ENCODE results near the gene ZBTB7B.
A peak's percentile ranks its signal among the peaks of the same experiment; 100 is the strongest.

Gene ZBTB7B

DNA sequence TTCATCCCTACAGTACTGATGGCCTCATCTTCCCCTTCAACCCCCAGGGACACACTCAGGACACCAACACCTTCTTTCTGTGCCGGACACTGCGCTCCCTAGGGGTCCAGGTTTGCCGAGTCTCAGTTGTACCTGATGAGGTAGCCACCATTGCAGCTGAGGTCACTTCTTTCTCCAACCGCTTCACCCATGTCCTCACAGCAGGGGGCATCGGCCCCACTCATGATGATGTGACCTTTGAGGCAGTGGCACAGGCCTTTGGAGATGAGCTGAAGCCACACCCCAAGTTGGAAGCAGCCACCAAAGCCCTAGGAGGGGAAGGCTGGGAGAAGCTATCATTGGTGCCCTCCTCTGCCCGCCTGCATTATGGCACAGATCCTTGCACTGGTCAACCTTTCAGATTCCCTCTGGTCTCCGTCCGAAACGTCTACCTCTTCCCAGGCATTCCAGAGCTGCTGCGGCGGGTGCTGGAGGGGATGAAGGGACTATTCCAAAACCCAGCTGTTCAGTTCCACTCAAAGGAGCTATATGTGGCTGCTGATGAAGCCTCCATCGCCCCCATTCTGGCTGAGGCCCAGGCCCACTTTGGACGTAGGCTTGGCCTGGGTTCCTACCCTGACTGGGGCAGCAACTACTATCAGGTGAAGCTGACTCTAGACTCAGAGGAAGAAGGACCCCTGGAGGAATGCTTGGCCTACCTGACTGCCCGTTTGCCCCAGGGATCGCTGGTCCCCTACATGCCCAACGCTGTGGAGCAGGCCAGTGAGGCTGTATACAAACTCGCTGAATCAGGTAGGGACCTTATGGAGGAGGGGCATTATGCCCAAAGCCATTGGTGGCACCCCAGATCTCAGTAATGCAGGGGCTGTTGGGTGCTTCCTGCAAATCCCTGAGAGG is 14.3 kb upstream of the ZBTB7B start:
- H2BK120ac ChIP-seq (ENCODE audit: low read depth, low read length), result no peak overlapping the region
- peaks cover 37 to 70% of the 10 kb centered on the region in 2 donors for H3K36me3 ChIP-seq (replicated peaks in 1 of 2; ENCODE audit: control insufficient read depth in 2 of 2, insufficient read depth in 2 of 2, low read length in 2 of 2)
- no peak overlapping the region for H3K18ac ChIP-seq (ENCODE audit: low read length)
- no peak overlapping the region for H2BK12ac ChIP-seq (ENCODE audit: low read length)
- no peak overlapping the region for H4K8ac ChIP-seq (ENCODE audit: low read depth, low read length)
- no peak overlapping the region for H4K91ac ChIP-seq (ENCODE audit: low read depth, low read length, poor library complexity)
- no peaks in the 10 kb centered on the region for H3K9me3 ChIP-seq (replicated peaks in 1 of 2; ENCODE audit: control insufficient read depth in 2 of 2, insufficient read depth in 1 of 2, low read depth in 1 of 2, low read length in 2 of 2)
- no peak overlapping the region for H2AFZ ChIP-seq (ENCODE audit: low read length)
- peaks cover 12% of the 10 kb centered on the region for H3K79me1 ChIP-seq (ENCODE audit: low read depth, low read length)
- H2BK5ac ChIP-seq (ENCODE audit: low read length), result no peak overlapping the region
- H3K9ac ChIP-seq (ENCODE audit: low read depth, low read length, poor library complexity), result no peak overlapping the region
- no CpG with 5 or more reads among the region's 17 CpGs for WGBS, 2 donors (ENCODE audit: extremely low coverage in 2 of 2, insufficient read length in 2 of 2, insufficient replicate concordance in 1 of 2)
- no peak overlapping the region for H2BK15ac ChIP-seq (ENCODE audit: low read length)
- H3K4me3 ChIP-seq (ENCODE audit: low read length in 2 of 2), result no peak overlapping the region
- H3K27me3 ChIP-seq (ENCODE audit: control insufficient read depth in 3 of 3, insufficient read depth in 3 of 3, low read depth in 1 of 3, low read length in 3 of 3), result no peaks in the 10 kb centered on the region
- no peak overlapping the region for H3K4me2 ChIP-seq (ENCODE audit: insufficient read depth, low read length, poor library complexity, severe bottlenecking)
- H3K4ac ChIP-seq (ENCODE audit: low read length), result no peak overlapping the region
- no peak overlapping the region for H3K14ac ChIP-seq (ENCODE audit: low read length)
- no peak overlapping the region for H2AK5ac ChIP-seq (ENCODE audit: low read depth, low read length)
- no peak overlapping the region for H3K23ac ChIP-seq (ENCODE audit: low read depth, low read length, poor library complexity)
- DNase-seq (ENCODE audit: low spot score), result no peak
- H3K27ac ChIP-seq (replicated peaks; ENCODE audit: low read length), result no peak overlapping the region
- peaks cover 5 to 10% of the 10 kb centered on the region in 2 donors for H3K4me1 ChIP-seq (ENCODE audit: control insufficient read depth in 2 of 2, insufficient read depth in 1 of 2, low read depth in 1 of 2, low read length in 2 of 2)

DNA sequence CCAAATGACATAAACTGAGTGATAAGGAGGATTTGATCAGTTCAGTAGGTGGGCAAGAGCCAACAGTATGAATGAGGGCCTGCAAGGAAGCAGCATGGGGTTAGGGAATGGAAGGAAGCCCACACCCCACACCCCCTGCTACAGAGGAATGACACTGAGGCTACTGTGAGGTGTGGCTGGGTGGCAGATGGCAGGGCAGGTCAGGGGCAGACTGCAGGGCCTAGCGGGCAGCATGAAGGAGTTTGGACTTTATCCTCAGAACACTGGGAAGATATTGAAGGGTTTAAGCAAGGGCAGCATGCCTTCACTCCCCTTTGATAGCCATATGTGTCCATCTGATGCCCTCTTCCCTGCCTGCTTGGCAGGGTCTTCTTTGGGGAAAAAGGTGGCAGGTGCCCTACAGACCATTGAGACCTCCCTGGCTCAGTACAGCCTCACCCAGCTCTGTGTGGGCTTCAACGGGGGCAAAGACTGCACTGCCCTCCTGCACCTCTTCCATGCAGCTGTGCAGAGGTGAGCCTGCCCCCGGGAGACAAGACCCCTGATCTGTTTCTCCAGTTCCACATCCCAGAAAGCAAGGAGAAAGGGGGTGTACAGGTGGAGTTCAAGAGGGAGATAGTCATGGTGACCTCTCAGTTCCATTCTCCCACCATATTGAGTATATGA is 13.3 kb upstream of the ZBTB7B start:
- Histone ChIP-seq H3K4ac (ENCODE audit: low read length) (no peak overlapping the region), H3K9me3 (replicated peaks in 1 of 2; ENCODE audit: control insufficient read depth in 2 of 2, insufficient read depth in 1 of 2, low read depth in 1 of 2, low read length in 2 of 2) (no peaks in the 10 kb centered on the region), H3K14ac (ENCODE audit: low read length) (no peak overlapping the region), H4K91ac (ENCODE audit: low read depth, low read length, poor library complexity) (no peak overlapping the region), H4K8ac (ENCODE audit: low read depth, low read length) (no peak overlapping the region), H3K27me3 (ENCODE audit: control insufficient read depth in 3 of 3, insufficient read depth in 3 of 3, low read depth in 1 of 3, low read length in 3 of 3) (no peaks in the 10 kb centered on the region), H3K36me3 (replicated peaks in 1 of 2; ENCODE audit: control insufficient read depth in 2 of 2, insufficient read depth in 2 of 2, low read length in 2 of 2) (peaks cover 38 to 73% of the 10 kb centered on the region in 2 donors), H2AK5ac (ENCODE audit: low read depth, low read length) (no peak overlapping the region), H3K23ac (ENCODE audit: low read depth, low read length, poor library complexity) (no peak overlapping the region), H3K79me1 (ENCODE audit: low read depth, low read length) (peaks cover 7% of the 10 kb centered on the region), H3K4me2 (ENCODE audit: insufficient read depth, low read length, poor library complexity, severe bottlenecking) (no peak overlapping the region), H2BK15ac (ENCODE audit: low read length) (no peak overlapping the region), H2BK120ac (ENCODE audit: low read depth, low read length) (no peak overlapping the region), H3K27ac (replicated peaks; ENCODE audit: low read length) (no peak overlapping the region), H2AFZ (ENCODE audit: low read length) (no peak overlapping the region), H3K4me3 (ENCODE audit: low read length in 2 of 2) (no peak overlapping the region), H2BK12ac (ENCODE audit: low read length) (no peak overlapping the region), H3K4me1 (ENCODE audit: control insufficient read depth in 2 of 2, insufficient read depth in 1 of 2, low read depth in 1 of 2, low read length in 2 of 2) (peaks cover 6% of the 10 kb centered on the region in 2 donors), H3K18ac (ENCODE audit: low read length) (no peak overlapping the region), H3K9ac (ENCODE audit: low read depth, low read length, poor library complexity) (no peak overlapping the region), H2BK5ac (ENCODE audit: low read length) (no peak overlapping the region)
- no CpG with 5 or more reads among the region's 3 CpGs for WGBS, 2 donors (ENCODE audit: extremely low coverage in 2 of 2, insufficient read length in 2 of 2, insufficient replicate concordance in 1 of 2)
- DNase-seq (ENCODE audit: low spot score), result no peak

DNA sequence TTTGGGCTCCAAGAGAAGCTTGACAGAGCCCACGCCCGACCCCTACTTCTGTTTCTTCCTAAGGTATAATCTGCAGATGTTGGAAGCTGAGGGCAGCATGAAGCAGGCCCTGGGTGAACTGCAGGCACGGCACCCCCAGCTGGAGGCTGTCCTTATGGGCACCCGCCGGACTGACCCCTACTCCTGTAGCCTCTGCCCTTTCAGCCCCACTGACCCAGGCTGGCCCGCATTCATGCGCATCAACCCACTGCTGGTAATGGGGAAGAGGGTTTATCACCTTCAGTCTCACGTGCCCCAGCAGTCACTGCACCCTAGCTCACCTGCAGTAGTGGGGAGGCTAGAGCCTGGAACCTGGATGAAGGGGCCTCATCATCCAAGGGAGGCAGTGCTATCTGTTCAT is 12.3 kb upstream of the ZBTB7B start:
- Histone ChIP-seq H2AFZ (ENCODE audit: low read length) (no peak overlapping the region), H3K4ac (ENCODE audit: low read length) (no peak overlapping the region), H2AK5ac (ENCODE audit: low read depth, low read length) (no peak overlapping the region), H2BK120ac (ENCODE audit: low read depth, low read length) (no peak overlapping the region), H4K91ac (ENCODE audit: low read depth, low read length, poor library complexity) (no peak overlapping the region), H2BK15ac (ENCODE audit: low read length) (no peak overlapping the region), H3K23ac (ENCODE audit: low read depth, low read length, poor library complexity) (no peak overlapping the region), H4K8ac (ENCODE audit: low read depth, low read length) (no peak overlapping the region), H3K27ac (replicated peaks; ENCODE audit: low read length) (no peak overlapping the region), H3K4me1 (ENCODE audit: control insufficient read depth in 2 of 2, insufficient read depth in 1 of 2, low read depth in 1 of 2, low read length in 2 of 2) (peaks cover 6% of the 10 kb centered on the region in 2 donors), H3K9me3 (replicated peaks in 1 of 2; ENCODE audit: control insufficient read depth in 2 of 2, insufficient read depth in 1 of 2, low read depth in 1 of 2, low read length in 2 of 2) (no peaks in the 10 kb centered on the region), H2BK12ac (ENCODE audit: low read length) (no peak overlapping the region), H3K79me1 (ENCODE audit: low read depth, low read length) (peaks cover 5% of the 10 kb centered on the region), H3K14ac (ENCODE audit: low read length) (no peak overlapping the region), H3K4me2 (ENCODE audit: insufficient read depth, low read length, poor library complexity, severe bottlenecking) (no peak overlapping the region), H3K27me3 (ENCODE audit: control insufficient read depth in 3 of 3, insufficient read depth in 3 of 3, low read depth in 1 of 3, low read length in 3 of 3) (no peaks in the 10 kb centered on the region), H2BK5ac (ENCODE audit: low read length) (peak overlapping the region; percentile 29), H3K4me3 (ENCODE audit: low read length in 2 of 2) (peak overlapping the region in 1 of 2 donors; percentile 4), H3K9ac (ENCODE audit: low read depth, low read length, poor library complexity) (no peak overlapping the region), H3K36me3 (replicated peaks in 1 of 2; ENCODE audit: control insufficient read depth in 2 of 2, insufficient read depth in 2 of 2, low read length in 2 of 2) (peaks cover 38 to 66% of the 10 kb centered on the region in 2 donors), H3K18ac (ENCODE audit: low read length) (no peak overlapping the region)
- DNase-seq (ENCODE audit: low spot score), result no peak
- WGBS, 2 donors (ENCODE audit: extremely low coverage in 2 of 2, insufficient read length in 2 of 2, insufficient replicate concordance in 1 of 2), result no CpG with 5 or more reads among the region's 8 CpGs

Measured in neuronal stem cell (in vitro differentiated cells).